NCI-H510A (cell line): ENCODE data around the gene BCR.

ENCODE experiments used
- DNase-seq: peaks from one replicate; lab custom pipeline; 2025; lab: John Stamatoyannopoulos, UW

Gene BCR

GRCh38 chr22:23218053-23218866 is 38.0 kb downstream of the BCR start:
- no peak for DNase-seq

- DNase-seq: peak; percentile 81
Observed at GRCh38 chr22:23218867-23219251, 38.5 kb downstream of the BCR start.

GRCh38 chr22:23219317-23219716 is 39.0 kb downstream of the BCR start:
- DNase-seq: no peak

- DNase-seq: no peak
Observed at GRCh38 chr22:23219822-23220484, 39.6 kb downstream of the BCR start.

GRCh38 chr22:23220485-23221350 is 40.4 kb downstream of the BCR start:
- DNase-seq: no peak

DNA sequence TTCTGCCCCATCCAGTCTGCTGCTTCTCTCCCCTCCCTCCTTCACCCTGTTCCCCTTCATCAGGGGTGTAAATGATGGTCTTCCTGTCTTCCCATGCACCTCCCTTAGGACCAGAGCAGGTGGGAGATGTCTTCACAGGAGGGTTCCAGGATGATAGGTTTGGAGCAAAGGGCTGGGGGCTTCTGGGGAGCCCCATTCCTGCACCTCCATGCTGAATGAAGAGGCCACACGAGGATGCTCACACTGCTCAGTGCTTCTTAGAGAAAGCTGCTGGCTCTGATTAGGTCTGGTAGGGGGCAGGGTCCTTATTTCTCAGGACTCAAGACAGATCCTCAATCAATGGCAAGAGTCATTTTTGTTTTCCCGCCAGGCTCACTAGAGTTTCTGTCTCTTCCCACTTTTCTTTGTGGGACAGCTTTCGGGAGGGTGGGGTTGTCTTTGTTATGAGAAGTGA is 41.1 kb downstream of the BCR start:
- DNase-seq: no peak

DNA sequence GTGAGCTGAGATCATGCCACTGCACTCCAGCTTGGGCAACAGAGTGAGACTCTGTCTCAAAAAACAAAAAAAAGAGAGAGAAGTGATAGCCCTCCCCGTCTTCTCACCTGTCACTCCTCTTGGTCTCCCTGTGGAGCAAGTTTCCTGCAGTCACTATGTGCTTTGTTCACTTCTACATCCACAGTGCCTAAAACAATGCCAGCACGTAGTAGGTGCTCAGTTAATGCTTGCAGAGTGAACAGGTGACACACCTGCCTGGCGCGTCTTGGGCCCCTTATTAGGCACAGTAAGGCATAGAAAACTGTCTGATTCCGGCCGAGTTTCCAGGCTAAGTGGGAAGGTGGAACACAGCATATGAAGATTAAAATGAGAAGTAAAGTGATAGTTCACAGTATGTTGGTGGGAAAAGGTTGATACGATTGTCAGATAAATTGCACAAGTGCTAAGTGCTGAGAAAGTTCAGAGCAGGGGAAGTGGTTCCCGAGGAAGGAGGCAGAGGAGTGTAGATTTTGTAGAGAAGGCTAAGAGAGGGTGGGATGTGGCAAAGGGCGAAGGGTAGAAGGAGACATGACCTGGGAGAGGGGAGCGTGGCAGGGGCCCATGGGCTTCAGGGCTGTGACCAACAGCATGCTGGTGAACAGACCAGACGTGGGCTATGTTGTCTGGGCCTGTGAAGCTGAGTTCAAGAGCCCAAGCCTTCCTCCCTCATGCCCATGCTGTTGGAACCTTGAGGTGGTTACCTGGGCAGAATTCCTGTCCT is 41.9 kb downstream of the BCR start:
- no peak for DNase-seq

- no peak for DNase-seq
Observed at GRCh38 chr22:23222793-23223568, 42.7 kb downstream of the BCR start.

GRCh38 chr22:23223569-23224317 is 43.4 kb downstream of the BCR start:
- DNase-seq: no peak

- DNase-seq: no peak
Observed at GRCh38 chr22:23224846-23225245, 44.5 kb downstream of the BCR start.

- DNase-seq: no peak
Observed at GRCh38 chr22:23225337-23225723, 45.0 kb downstream of the BCR start.

DNA sequence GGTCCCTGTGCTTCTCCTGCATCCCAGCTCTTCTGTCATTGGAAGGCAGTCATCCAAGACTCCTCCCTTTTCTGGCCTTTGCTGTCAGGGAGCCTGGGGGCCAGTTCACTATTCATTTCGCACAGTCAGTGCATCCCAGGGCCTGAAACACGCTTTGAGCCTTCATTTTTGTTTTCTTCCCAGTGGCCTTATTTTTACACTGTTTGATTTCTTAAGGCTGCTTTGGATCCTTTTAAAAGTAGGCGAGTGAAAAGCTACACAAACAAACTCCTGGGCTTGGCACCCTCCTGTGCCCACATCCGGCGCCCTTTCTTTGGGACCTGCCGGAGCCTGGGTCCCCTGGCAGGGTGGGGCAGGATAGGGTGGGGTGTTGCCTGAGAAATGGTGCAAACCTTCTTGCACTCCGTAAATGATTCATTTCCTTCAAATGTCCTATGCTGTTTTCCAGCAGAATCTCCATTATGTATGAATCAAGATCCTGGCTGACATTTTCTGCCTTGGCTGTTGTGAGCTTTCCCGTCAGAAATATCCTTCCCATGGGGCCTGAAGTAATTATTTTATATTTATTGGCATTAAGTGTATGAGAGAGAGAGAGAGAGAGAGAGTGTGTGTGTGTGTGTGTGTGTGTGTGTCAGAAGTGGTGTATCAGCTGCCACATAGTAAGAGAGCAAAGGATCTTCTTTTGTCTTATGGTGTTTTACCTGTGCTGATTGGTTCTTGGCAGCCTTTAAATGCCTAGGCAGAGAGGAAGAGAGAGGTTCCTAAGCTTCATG is 45.6 kb downstream of the BCR start:
- DNase-seq: no peak

DNA sequence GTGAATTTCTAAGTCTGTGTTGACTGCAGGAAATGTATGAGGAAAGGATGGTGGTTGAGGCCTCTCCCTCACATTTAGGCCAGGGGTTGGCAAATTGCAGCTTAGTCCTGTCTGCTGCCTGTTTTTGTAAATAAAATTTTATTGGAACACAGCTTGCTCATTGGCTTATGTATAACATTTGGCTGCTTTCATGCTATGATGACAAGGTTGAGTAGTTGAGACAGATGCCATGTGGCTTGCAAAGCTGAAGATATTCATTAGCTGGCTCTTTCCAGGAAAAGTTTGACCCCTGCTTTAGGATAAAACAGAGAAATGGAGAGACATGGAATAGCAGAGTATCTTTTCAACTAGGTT is 46.2 kb downstream of the BCR start:
- DNase-seq: no peak

GRCh38 chr22:23227380-23227779 is 47.1 kb downstream of the BCR start:
- DNase-seq: no peak

DNA sequence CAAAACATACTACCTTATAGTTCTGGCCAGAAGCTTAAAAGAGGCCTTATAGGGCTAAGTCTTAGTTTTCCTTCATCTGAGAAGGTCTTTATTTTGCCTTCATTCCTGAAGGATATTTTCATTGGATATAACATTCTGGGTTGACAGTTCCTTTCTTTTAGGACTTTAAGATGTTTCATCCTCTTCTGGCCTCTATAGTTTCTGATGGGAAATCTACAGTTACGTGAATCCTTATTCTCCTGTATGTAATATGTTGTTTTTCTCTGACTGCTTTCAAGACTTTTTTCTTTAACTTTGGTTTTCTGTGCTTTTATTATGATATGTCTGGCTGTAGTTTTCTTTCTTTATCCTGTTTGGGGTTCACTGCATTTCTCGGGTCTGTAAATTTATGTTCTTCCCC is 48.2 kb downstream of the BCR start:
- no peak for DNase-seq

DNA sequence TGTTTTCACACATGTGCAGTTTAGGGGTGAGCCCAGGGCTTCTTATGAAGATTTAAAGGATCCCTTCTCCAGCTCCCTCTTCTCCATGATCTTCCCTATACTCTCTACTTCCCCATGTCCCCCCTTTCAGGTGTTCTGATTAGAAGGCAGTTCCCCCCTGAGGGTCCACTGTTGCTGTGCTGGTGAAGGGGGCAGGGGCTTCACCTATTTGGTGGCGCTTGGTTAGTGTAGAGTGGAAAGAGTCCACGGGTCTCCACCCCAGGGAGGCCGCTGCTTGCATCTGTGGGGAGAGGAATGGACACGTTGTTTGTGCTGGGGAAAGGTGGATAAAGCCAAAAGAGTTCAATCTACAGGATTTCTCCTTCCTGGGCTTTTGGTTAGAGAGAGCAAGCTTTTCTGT is 49.3 kb downstream of the BCR start:
- no peak for DNase-seq

- no peak for DNase-seq
Observed at GRCh38 chr22:23230348-23231068, 50.2 kb downstream of the BCR start.

GRCh38 chr22:23231471-23232093 is 51.3 kb downstream of the BCR start:
- DNase-seq: no peak
